ENCODE results near the gene KRTAP4-16.
"Not testable (repeated sequence)": the region's sequence is repeated elsewhere in the genome, so short reads cannot be mapped to it uniquely, and the experiment has no call there.

Gene KRTAP4-16

GRCh38 chr17:41069031-41069430 lies 33.0 kb downstream of the KRTAP4-16 start:
- DNase-seq, result no peak

GRCh38 chr17:41067281-41067680 lies 34.7 kb downstream of the KRTAP4-16 start:
- DNase-seq, result no peak

GRCh38 chr17:41065829-41066624 lies 36.0 kb downstream of the KRTAP4-16 start, which contains the start of gene KRTAP2-4:
KRTAP2-4 (minus strand) TSS chr17:41065879; CDS start chr17:41065845, 34 bp downstream.
- no peak for DNase-seq

DNA sequence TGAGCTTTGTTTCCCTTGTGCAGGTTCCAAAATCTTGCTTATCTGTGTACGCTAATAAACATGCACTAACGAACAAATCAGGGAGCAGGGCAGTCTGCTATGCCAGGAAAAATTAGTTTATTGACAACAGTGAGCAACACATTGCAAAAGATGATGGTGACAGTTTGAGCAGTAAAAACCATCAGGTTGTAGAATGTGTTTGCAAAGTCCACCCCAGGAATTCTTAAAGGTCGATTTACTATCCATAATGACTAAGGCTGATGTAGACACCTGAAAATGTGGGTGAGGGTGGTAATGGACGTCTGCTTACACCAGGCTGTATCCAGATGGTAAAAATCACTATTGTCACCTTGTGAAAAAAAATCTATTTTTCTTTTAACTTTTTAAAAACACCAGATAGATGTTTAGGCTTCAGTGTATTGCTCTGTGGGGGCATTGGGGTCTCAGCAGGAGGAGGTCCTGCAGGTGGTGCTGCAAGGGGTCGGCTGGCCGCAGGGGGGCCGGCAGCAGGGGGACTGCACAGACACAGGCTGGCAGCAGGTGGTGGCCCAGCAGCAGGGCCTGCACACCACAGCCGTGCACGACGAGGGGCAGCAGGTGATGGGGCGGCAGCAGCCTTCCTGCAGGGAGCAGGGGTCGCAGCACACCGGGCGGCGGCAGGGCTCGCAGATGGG lies 36.9 kb downstream of the KRTAP4-16 start:
- not testable (repeated sequence) for DNase-seq

DNA sequence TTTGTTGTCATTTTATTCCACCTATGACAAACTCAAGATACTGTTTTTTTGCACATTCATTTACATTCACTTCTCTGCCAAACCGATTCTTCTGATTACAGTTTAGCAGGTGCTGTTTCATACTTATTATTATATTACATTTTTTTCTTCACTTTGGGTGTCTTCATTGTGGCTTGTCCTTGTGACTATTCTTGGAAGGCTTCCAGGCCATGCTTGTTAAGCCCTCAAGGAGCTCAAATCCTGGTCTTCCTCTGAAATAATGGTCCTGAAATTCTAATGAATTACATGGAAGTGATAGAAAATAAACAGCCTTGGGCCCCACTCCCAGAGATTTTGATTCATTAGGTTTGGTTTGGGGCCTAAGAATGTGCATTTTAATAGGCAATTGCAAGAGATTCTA lies 37.7 kb downstream of the KRTAP4-16 start:
- DNase-seq, result no peak

DNA sequence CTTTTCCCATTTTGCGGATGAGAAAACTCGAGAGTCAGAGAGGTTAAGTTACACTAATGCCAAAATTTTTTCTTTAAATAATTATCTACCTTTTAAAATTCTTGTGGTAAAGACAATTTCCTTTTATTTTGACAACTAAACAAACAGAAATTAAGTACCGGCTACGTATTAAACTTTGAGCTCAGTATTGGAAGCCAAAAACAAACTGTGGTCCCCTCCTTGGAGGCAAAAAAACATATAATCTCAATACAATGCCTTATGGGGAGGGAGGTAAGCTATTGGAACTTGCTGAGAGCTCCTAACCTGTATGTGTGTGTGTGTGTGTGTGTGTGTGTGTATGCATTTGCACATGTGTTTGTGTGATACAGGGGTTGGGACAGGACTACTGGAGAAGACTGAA lies 38.6 kb downstream of the KRTAP4-16 start:
- DNase-seq, result no peak

- DNase-seq, result no peak
These were observed 40.0 kb downstream of the KRTAP4-16 start for GRCh38 chr17:41061964-41062363.

GRCh38 chr17:41060052-41060604 lies 41.9 kb downstream of the KRTAP4-16 start, which contains the start of gene KRTAP2-3:
KRTAP2-3 (minus strand) TSS chr17:41060114; CDS start chr17:41060050, 64 bp downstream.
- no peak for DNase-seq

DNA sequence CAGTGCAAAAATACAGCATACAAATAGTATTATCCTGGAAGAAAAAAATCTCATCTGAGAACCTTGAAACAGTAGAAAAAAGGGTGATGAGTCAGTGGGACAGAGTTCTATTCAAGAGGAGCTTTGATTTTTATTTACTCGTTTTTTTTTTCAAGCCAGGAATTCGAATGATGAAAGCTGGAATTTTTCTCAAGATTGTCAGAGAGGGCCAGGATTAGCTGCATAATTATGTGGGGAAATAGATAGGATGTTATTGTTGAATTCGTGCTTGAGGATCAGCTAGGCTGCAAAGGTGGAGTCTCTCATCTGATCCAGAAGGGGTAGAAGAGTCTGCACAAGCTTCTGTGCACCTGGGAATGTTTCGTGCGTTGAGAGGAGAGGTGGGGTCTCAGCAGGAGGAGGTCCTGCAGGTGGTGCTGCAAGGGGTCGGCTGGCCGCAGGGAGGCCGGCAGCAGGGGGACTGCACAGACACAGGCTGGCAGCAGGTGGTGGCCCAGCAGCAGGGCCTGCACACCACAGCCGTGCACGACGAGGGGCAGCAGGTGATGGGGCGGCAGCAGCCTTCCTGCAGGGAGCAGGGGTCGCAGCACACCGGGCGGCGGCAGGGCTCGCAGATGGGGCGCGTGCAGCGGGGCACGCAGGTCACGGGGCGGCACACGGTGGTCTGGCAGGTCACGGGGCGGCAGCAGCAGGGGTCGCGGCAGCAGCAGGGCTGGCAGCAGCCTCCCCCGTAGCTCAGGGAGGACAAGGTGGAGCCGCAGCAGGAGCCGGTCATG lies 42.5 kb downstream of the KRTAP4-16 start:
- not testable (repeated sequence) for DNase-seq

DNA sequence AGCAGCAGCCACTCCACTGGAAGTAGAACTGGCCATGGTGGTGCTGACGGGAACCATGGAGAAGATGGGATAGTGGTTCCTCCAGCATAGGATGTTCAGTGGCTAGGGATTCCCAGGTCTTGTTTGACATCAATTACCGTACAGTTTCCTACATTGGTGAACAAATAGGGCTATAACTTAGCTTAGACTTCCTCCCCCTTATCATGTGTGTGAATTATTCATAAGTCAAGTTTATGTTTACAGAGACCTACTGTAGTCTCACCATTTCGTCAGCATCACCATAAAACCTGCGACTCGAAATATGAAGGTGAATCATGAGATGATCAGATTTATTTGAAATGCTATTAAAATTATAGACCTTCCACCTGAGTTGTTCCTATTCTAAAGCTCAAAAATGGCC lies 43.3 kb downstream of the KRTAP4-16 start:
- no peak for DNase-seq

GRCh38 chr17:41057547-41057946 lies 44.5 kb downstream of the KRTAP4-16 start:
- DNase-seq, result no peak

GRCh38 chr17:41055130-41055529 lies 46.9 kb downstream of the KRTAP4-16 start, which contains the start of gene KRTAP2-2:
KRTAP2-2 (minus strand) TSS chr17:41055230; CDS start chr17:41055211, 19 bp downstream.
- DNase-seq, result not testable (repeated sequence)

DNA sequence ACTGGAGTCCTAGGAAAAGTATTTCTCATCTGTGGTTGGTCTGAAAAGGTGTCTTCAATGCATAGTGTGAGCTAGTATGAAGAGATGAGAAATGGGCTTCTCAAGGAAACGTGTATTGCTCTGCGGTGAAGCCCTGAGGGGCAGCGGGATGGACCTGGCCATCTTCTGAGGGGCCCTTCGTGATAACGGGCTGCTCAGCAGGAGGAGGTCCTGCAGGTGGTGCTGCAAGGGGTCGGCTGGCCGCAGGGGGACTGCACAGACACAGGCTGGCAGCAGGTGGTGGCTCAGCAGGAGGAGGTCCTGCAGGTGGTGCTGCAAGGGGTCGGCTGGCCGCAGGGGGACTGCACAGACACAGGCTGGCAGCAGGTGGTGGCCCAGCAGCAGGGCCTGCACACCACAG lies 47.5 kb downstream of the KRTAP4-16 start:
- not testable (repeated sequence) for DNase-seq

- DNase-seq, result no peak
These were observed 48.0 kb downstream of the KRTAP4-16 start for GRCh38 chr17:41054025-41054424.

DNA sequence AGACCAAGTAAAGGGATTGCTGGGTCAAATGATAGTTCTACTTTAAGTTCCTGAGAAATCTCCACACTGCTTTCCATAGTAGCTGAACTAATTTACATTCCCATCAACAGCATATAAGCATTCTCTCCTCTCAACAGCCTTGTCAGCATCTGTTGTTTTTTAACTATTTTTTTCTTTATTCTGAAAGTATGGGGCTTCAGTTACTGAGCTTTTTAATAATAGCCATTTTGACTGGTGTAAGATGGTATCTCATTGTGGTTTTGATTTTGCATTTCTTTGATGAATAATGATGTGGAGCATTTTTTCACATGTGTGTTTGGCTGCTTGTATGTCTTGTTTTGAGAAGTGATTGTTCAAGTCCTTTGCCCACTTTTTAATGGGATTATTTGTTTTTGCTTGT lies 49.4 kb downstream of the KRTAP4-16 start:
- no peak for DNase-seq

All from NCI-H2171 treated with DMSO at 0.1 percent for 48 hours (cell line).